WTC11 (cell line): Measurements from ENCODE around the gene ZNRF2. TPM values are rescaled to one million over a fixed set of nuclear protein-coding genes. Genes with fewer than 3 reads are reported as not detected.

Source experiments
- ATAC-seq: fragments of 200-7000 bp; cut with Tn5 transposase; 2 replicates; pipeline ENCODE4 v1.10.0; 2021; ENCODE audit warnings: mild to moderate bottlenecking, moderate library complexity
- CTCF ChIA-PET: fragments of 300-600 bp; sonication (Branson Sonifier 250); formaldehyde crosslinking; loops from one replicate; lab custom pipeline; 2021; ENCODE audit warnings: antibody characterized with exemption; lab: Charles Lee
- POLR2A ChIA-PET: fragments of 350-600 bp; sonication (Branson Sonifier 250); formaldehyde crosslinking; loops from one replicate; lab custom pipeline; 2021; ENCODE audit warnings: antibody characterized with exemption; lab: Charles Lee
- DNase-seq: peaks from one replicate; pipeline ENCODE4 v3.0.0; 2021; ENCODE audit warnings: low spot score
- H3K27ac Mint-ChIP-seq: 2 replicates; pipeline ENCODE4 v1.8.0; 2021; ENCODE audit warnings: mixed read lengths
- H3K27me3 Mint-ChIP-seq: 2 replicates; pipeline ENCODE4 v1.8.0; 2021; ENCODE audit warnings: low read depth, mild to moderate bottlenecking, moderate library complexity, mixed read lengths
- H3K36me3 Mint-ChIP-seq: 2 replicates; pipeline ENCODE4 v1.8.0; 2021; ENCODE audit warnings: mixed read lengths
- H3K4me1 Mint-ChIP-seq: 2 replicates; pipeline ENCODE4 v1.8.0; 2022; ENCODE audit warnings: mixed read lengths
- H3K4me3 Mint-ChIP-seq: 2 replicates; pipeline ENCODE4 v1.8.0; 2021; ENCODE audit warnings: mild to moderate bottlenecking, moderate library complexity, mixed read lengths
- H3K9me3 Mint-ChIP-seq: 2 replicates; pipeline ENCODE4 v1.8.0; 2021; ENCODE audit warnings: mixed read lengths
- AFF4 ChIP-seq: sonication (generic); formaldehyde crosslinking; IDR thresholded peaks from 2 replicates; pipeline ENCODE4 v1.8.1; 2023; ENCODE audit warnings: mild to moderate bottlenecking, missing genetic modification reagents, borderline replicate concordance
- AR ChIP-seq: fragments of 250-450 bp; sonication (Bioruptor Pico); IDR thresholded peaks from 2 replicates; pipeline ENCODE4 v1.9.0; 2021; ENCODE audit warnings: mild to moderate bottlenecking
- ATF2 ChIP-seq: sonication (generic); formaldehyde crosslinking; IDR thresholded peaks from 2 replicates; pipeline ENCODE4 v1.8.1; 2022; ENCODE audit warnings: low read depth, missing genetic modification reagents, borderline replicate concordance
- ATF3 ChIP-seq: sonication (generic); formaldehyde crosslinking; conservative IDR thresholded peaks from 2 replicates; pipeline ENCODE4 v1.8.1; 2022; ENCODE audit warnings: mild to moderate bottlenecking, missing genetic modification reagents
- CREM ChIP-seq: sonication (generic); formaldehyde crosslinking; IDR thresholded peaks from 2 replicates; pipeline ENCODE4 v1.8.1; 2022; ENCODE audit warnings: mild to moderate bottlenecking, missing genetic modification reagents, moderate library complexity
- CTCF ChIP-seq: fragments of 200-600 bp; IDR thresholded peaks from 2 replicates; pipeline ENCODE4 v1.8.0; 2022; ENCODE audit warnings: antibody characterized with exemption
- HMGXB4 ChIP-seq: sonication (generic); formaldehyde crosslinking; IDR thresholded peaks from 2 replicates; pipeline ENCODE4 v1.8.1; 2023; ENCODE audit warnings: mild to moderate bottlenecking, moderate library complexity, missing genetic modification reagents
- JAZF1 ChIP-seq: fragments of 250-450 bp; sonication (Bioruptor Pico); IDR thresholded peaks from 2 replicates; pipeline ENCODE4 v1.9.0; 2021; ENCODE audit warnings: moderate library complexity, mild to moderate bottlenecking, inconsistent platforms
- TCF7 ChIP-seq: sonication (generic); formaldehyde crosslinking; IDR thresholded peaks from 2 replicates; pipeline ENCODE4 v1.8.0; 2022; ENCODE audit warnings: mild to moderate bottlenecking, low read depth, missing genetic modification reagents, moderate library complexity
- TEAD1 ChIP-seq: sonication (generic); formaldehyde crosslinking; IDR thresholded peaks from 2 replicates; pipeline ENCODE4 v1.8.0; 2022; ENCODE audit warnings: mild to moderate bottlenecking, missing genetic modification reagents
- TP53 ChIP-seq: sonication (generic); formaldehyde crosslinking; IDR thresholded peaks from 2 replicates; pipeline ENCODE4 v1.8.1; 2023; ENCODE audit warnings: mild to moderate bottlenecking, missing genetic modification reagents
- ZNF512 ChIP-seq: sonication (generic); formaldehyde crosslinking; IDR thresholded peaks from 2 replicates; pipeline ENCODE4 v1.8.1; 2022; ENCODE audit warnings: missing genetic modification reagents, borderline replicate concordance
- total RNA-seq: library from RNA; stranded (reverse); gene quantifications from 3 replicates; pipeline ENCODE4 v1.2.3, GENCODE V29; 2021

The ZNRF2 gene
- total RNA-seq, 1 experiment from 2014 or later: 18.2 TPM

GRCh38 chr7:30315589-30315988, 31.2 kb downstream of the ZNRF2 start:
- no peak for TF ChIP-seq TEAD1 (CRISPR knock-in tag)
- TF ChIP-seq TCF7 (CRISPR knock-in tag): no peak
- TF ChIP-seq AFF4 (CRISPR knock-in tag): no peak
- TF ChIP-seq AR (CRISPR knock-in tag): no peak
- no peak for TF ChIP-seq CREM (CRISPR knock-in tag)
- TF ChIP-seq ATF3 (CRISPR knock-in tag): no peak
- no peak for TF ChIP-seq HMGXB4 (CRISPR knock-in tag)
- TF ChIP-seq CTCF: no peak
- TF ChIP-seq JAZF1 (CRISPR knock-in tag): no peak
- TF ChIP-seq TP53 (CRISPR knock-in tag): no peak
- TF ChIP-seq, all 79 proteins: peak for 0
- Mint-ChIP-seq H3K9me3 (no peaks in the 10 kb centered on the region), H3K4me1 (peaks cover 62% of the 10 kb centered on the region), H3K27me3 (no peaks in the 10 kb centered on the region), H3K4me3 (no peak overlapping the region), H3K27ac (0 out of 2 replicates have a peak overlapping the region, but pooled peaks have one; percentile 19), H3K36me3 (no peaks in the 10 kb centered on the region)
- CTCF ChIA-PET: interaction anchor here (0.7 kb wide), 1 partner anchor 40 kb away, joined by 3 read pairs; no protein-coding TSS in a partner anchor
- POLR2A ChIA-PET: interaction anchor here (0.7 kb wide), 1 partner anchor 16 kb away, joined by 9 read pairs; no protein-coding TSS in a partner anchor
- ATAC-seq: no peak
- DNase-seq: no peak

GRCh38 chr7:30320392-30320791, 36.0 kb downstream of the ZNRF2 start:
- no peaks in the 10 kb centered on the region for H3K27me3 Mint-ChIP-seq
- no peak overlapping the region for H3K27ac Mint-ChIP-seq
- DNase-seq: no peak
- ChIA-PET POLR2A (no interaction called here), CTCF (no interaction called here)
- H3K4me1 Mint-ChIP-seq: peaks cover 69% of the 10 kb centered on the region
- no peak for ATAC-seq
- no peak overlapping the region for H3K4me3 Mint-ChIP-seq
- TF ChIP-seq ATF2 (CRISPR knock-in tag) (no peak), ZNF512 (CRISPR knock-in tag) (no peak)
- peaks cover 5% of the 10 kb centered on the region; the same call in 1 of the 2 replicates for H3K36me3 Mint-ChIP-seq
- no peaks in the 10 kb centered on the region for H3K9me3 Mint-ChIP-seq
